CD1c-positive myeloid dendritic cell (primary cell): Measurements from ENCODE around the gene VPS16.
"Not testable (repeated sequence)": the region's sequence is repeated elsewhere in the genome, so short reads cannot be mapped to it uniquely, and the experiment has no call there.

Experiments
- DNase-seq: peaks from one replicate; pipeline ENCODE4 v3.0.0-alpha.2; 2016; ENCODE audit errors: extremely low spot score

Gene VPS16

DNA sequence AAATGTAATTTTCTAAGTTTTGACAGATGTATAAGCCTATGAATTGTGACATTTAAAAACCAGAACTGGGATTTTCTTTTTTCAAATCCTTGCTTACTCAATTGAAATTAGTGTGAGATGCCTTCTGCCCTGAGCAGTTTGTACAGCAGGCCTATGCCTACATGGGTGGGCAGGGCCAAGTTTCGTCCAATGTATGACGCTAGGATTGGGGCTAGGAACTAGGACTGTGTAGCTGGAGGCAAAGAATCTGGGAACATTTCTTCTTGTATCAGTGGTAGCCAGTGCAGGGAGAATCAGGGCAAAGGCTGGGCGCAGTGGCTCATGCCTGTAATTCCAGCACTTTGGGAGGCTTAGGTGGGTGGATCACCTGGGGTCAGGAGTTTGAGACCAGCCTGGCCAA is 28.8 kb downstream of the VPS16 start:
- DNase-seq = no peak

DNA sequence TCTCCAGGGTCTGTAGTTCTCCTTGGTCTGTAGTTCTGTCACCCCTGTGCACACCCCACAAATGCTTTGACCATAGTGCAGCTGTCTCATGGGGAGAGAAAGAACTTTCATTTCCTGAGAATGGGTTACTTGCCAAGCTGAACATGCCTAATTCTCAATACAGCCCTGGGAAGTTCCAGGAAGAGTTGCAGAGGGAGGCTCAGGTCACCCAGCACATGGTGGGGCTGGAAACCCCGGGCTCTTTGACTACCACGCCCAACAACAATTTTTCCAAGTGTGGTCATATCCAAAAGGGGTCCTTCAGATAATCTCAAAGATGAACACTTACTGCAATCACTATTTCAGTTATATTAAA is 30.5 kb downstream of the VPS16 start:
- no peak for DNase-seq

- DNase-seq = peak; percentile 17
Observed at GRCh38 chr20:2871661-2872458, 31.3 kb downstream of the VPS16 start.

GRCh38 chr20:2872459-2873009 is 32.0 kb downstream of the VPS16 start:
- DNase-seq = peak; percentile 71

- DNase-seq = peak; percentile 96
Observed at GRCh38 chr20:2873010-2873746, 32.6 kb downstream of the VPS16 start, which contains the start of gene PTPRA. PTPRA (plus strand) TSS chr20:2873481; CDS start chr20:2964278, 90,797 bp downstream.

DNA sequence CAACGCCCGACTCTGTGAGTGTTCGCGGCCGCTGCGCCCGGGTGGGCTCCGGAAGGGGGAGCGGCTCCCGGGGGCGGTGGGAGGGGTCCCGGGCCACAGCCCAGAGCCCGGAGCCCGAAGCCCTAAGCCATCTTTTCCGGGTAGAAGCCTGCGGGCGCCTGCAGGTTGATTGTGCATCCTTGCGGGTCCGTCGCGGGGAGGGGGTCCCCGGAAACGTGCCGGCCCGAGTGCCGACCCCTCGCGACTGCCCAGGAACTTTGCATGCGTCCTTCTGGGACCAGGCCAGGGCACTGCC is 33.1 kb downstream of the VPS16 start:
- DNase-seq = no peak

GRCh38 chr20:2874456-2874855 is 33.9 kb downstream of the VPS16 start:
- DNase-seq = no peak

- no peak for DNase-seq
Observed at GRCh38 chr20:2875690-2876203, 35.2 kb downstream of the VPS16 start.

DNA sequence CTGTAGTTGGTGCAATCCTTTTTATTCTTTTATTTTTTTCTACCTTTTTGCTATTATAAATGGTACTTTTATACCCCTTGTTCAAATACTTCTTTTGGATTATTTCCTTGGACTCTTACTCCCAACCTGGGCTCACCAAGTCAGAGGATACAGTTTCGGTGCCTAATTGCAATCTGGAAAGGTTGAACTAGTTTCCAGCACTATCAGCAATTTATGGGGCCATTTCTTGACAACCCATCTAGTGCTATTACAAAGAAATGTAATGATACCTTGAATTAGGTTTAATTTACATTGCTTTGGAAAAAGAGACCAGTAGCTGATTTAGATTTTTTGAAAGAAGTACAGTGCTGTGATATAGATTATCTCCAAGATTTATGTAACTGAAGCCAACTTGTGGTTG is 38.0 kb downstream of the VPS16 start:
- no peak for DNase-seq

GRCh38 chr20:2879146-2879545 is 38.6 kb downstream of the VPS16 start:
- no peak for DNase-seq

DNA sequence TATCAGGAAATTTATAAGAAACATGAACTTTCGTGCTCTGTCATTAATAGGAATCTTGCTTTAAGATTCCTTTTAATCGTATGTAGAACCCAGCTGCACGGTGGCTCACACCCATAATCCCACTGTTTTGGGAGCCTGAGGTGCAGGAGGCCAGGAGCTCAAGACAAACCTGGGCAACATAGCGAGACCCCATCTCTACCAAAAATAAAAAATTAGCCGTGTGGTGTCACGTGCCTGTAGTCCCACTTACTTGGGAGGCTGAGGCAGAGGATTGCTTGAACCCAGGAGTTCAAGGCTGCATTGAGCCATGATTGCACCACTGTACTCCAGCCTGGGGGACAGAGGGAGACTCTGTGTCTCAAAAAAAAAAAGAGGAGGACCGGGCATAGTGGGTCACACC is 40.1 kb downstream of the VPS16 start:
- DNase-seq = no peak

DNA sequence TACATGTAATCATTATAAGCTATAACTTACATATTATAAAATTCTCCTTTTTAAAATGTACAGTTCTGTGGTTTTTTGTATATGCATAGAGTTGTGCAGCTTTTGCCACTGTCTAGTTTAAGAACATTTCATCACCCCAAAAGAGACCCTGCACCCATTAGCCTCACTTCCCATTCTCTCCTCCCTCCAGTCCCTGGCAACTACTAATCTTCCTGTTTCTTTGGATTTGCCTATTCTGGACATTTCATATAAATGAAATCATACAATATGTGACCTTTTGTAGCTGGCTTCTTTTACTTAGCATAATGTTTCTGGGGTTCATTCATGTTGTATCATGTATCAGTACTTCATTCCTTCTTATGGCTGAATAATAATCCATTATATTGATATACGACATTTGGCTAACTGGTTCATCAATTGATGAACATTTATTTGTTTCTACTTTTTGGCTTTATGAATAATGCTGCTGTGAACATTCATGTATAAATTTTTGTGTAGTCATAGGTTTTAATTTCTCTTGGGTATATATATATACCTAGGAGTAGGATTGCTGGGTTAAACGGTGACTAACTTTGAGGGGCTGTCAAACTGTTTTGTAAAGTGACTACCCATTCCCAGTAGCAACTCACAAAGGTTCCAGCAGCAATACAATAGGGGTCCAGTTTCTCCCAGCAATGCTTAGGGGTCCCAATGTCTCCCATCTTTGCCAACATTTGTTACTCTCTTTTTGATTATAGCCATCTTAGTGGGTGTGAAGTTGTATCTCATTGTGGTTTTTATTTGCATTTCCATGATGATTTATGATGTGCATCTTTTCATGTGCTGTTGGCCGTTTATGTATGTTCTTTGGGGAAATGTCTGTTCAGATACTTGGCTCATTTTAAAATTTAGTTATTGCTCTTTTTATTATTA is 43.4 kb downstream of the VPS16 start:
- DNase-seq = peak; percentile 63

- peak; percentile 64 for DNase-seq
Observed at GRCh38 chr20:2887715-2888114, 47.2 kb downstream of the VPS16 start.

DNA sequence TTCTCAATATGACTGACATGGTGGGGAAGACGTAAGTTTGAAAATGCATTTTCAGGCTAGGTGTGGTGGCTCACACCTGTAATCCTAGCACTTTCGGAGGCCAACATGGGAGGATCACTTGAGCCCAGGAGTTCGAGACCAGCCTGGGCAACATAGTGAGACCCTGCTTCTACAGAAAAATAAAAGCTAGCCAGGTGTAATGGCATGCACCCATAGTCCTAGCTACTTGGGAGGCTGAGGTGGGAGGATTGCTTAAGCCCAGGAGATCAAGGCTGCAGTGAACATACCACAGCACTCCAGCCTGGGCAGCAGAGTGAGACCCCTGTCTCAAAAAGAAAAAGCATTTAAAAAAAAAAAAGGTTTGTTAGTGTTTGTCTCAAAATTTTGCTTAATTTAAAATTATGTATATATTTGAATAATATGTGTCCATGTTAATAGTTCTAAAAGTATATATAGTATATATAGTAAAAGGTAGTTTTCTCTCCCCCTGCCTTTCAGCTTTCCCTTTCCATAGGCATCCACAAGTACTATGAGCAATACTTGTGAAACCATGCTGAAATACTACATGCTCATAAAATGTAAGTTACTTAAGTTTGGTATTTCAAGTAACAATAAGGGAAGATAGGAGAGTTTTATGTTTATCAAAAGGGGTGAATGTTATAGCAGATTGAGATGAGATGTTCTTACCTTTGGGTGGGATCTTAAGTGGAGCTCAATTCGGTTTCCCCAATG is 47.8 kb downstream of the VPS16 start:
- DNase-seq = no peak

DNA sequence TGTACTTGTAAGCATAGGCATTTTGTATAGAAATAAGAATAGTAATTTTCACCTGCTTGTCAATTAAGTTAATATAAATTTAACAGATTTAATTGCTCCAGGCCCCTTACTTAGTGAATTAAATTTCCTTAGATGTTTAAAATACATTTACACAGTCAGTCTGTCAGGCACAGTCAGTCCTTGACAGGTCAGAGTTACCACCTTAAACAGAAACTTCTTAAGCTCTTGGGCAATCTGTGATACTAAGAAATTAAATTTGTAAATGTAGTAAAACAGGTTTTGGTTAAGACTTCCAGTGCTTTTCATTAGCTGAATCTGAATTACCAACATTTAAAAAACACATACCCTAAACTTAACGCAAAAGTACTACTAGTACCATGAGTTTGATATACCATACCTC is 48.7 kb downstream of the VPS16 start:
- no peak for DNase-seq

DNA sequence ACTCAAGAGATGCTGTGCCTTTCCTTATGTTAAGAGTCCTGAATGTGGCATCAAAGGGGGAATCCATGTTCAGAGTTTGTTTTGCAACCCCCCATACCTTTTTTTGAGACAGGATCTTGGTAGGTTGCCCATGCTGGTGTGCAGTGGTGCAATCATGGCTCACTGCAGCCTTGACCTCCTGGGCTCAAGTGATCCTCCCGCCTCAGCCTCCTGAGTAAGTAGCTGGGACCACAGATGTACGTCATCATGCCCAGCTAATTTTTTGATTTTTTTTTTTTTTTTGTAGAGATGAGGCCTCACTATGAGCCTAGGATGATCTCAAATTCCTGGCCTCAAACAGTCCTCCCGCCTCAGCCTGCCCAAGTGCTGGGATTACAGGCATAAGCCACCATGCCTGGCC is 49.3 kb downstream of the VPS16 start:
- no peak for DNase-seq

DNA sequence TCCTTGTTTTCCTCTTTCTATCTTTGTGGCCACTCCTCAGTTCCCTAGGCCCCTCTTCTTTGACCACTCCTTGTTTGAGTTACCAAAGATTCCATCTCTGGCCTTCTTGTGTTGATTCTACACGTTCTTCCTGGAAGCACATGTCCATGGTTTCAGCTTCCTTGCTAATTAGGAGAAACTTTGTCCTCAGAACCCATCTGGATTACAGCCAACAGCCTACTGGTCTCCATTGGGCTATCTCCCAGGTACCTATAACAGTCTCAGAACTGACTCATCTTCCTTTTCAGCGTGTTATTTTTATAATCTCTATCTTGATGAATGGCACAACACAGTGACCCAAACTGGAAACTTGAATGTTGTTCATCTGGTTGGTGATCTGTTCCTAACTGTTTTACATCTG is 50.2 kb downstream of the VPS16 start:
- no peak for DNase-seq

GRCh38 chr20:2891343-2891742 is 50.8 kb downstream of the VPS16 start:
- no peak for DNase-seq

DNA sequence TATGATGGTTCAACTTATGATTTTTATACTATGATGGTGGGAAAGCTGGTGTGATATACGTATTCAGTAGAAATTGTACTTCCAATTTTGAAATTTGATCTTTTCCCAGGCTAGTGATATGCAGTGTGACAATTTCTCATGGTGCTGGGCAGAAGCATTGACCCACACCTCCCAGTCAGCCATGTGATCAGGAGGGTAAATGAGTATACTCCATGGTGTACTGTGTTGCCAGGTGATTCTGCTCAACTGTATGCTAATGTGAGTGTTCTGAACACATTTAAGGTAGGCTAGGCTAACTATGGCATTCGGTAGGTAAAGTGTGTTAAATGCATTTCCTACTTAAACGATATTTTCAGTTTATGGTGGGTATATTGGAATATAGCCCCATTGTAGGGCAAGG is 51.8 kb downstream of the VPS16 start:
- DNase-seq = no peak

GRCh38 chr20:2894221-2894620 is 53.7 kb downstream of the VPS16 start:
- DNase-seq = no peak

- DNase-seq = not testable (repeated sequence)
Observed at GRCh38 chr20:2895154-2895553, 54.6 kb downstream of the VPS16 start.
